ENCODE measurements around the gene AFMID.

AFMID gene

GRCh38 chr17:78211032-78211431, 23.9 kb downstream of the AFMID start:
- TF ChIP-seq CTCF (IDR thresholded peaks at IDR 0.05; ENCODE audit: low read depth, low read length), result no peak
- no peak for DNase-seq (ENCODE audit: low read depth, low spot score)

GRCh38 chr17:78214016-78214705, 27.0 kb downstream of the AFMID start, which contains the start of gene BIRC5:
BIRC5 (plus strand) TSS chr17:78214253; CDS start chr17:78214317, 64 bp downstream.
- in situ Hi-C loops (cut with HindIII; ENCODE audit: low sequenced_read_pairs), result no loop called here
- H3K4me3 ChIP-seq (ENCODE audit: low read depth, low read length), result peak within 1 kb of the TSS; percentile 85
- no peak for TF ChIP-seq CTCF (IDR thresholded peaks at IDR 0.05; ENCODE audit: low read depth, low read length)
- DNase-seq (ENCODE audit: low read depth, low spot score), result peak; percentile 81

More at GRCh38 chr17:78211032-78211431, 23.9 kb downstream of the AFMID start:
- H3K4me3 ChIP-seq (ENCODE audit: low read depth, low read length), result no peak overlapping the region
- in situ Hi-C loops (cut with HindIII; ENCODE audit: low sequenced_read_pairs), result no loop called here

- no peak for TF ChIP-seq CTCF (IDR thresholded peaks at IDR 0.05; ENCODE audit: low read depth, low read length)
- peak overlapping the region; percentile 85 for H3K4me3 ChIP-seq (ENCODE audit: low read depth, low read length)
- DNase-seq (ENCODE audit: low read depth, low spot score), result no peak
- in situ Hi-C loops (cut with HindIII; ENCODE audit: low sequenced_read_pairs), result no loop called here
Measured at GRCh38 chr17:78214706-78215061, 27.5 kb downstream of the AFMID start.

GRCh38 chr17:78219396-78220150, 32.4 kb downstream of the AFMID start:
- H3K4me3 ChIP-seq (ENCODE audit: low read depth, low read length), result no peak overlapping the region
- no peak for TF ChIP-seq CTCF (IDR thresholded peaks at IDR 0.05; ENCODE audit: low read depth, low read length)
- no peak for DNase-seq (ENCODE audit: low read depth, low spot score)
- in situ Hi-C loops (cut with HindIII; ENCODE audit: low sequenced_read_pairs), result no loop called here

- no peak for TF ChIP-seq CTCF (IDR thresholded peaks at IDR 0.05; ENCODE audit: low read depth, low read length)
- in situ Hi-C loops (cut with HindIII; ENCODE audit: low sequenced_read_pairs), result no loop called here
- DNase-seq (ENCODE audit: low read depth, low spot score), result no peak
- no peak overlapping the region for H3K4me3 ChIP-seq (ENCODE audit: low read depth, low read length)
Measured at GRCh38 chr17:78223061-78223460, 35.9 kb downstream of the AFMID start.

GRCh38 chr17:78223765-78224164, 36.6 kb downstream of the AFMID start:
- no peak for TF ChIP-seq CTCF (IDR thresholded peaks at IDR 0.05; ENCODE audit: low read depth, low read length)
- in situ Hi-C loops (cut with HindIII; ENCODE audit: low sequenced_read_pairs), result no loop called here
- no peak overlapping the region for H3K4me3 ChIP-seq (ENCODE audit: low read depth, low read length)
- no peak for DNase-seq (ENCODE audit: low read depth, low spot score)
